Fibroblast of lung (primary cell): Measurements from ENCODE around the gene NFASC.

ENCODE experiments used
- CTCF ChIP-seq, 2 donors: IDR thresholded peaks in 1 of 2; conservative IDR thresholded peaks in 1 of 2; 1 replicate in 1 of 2; 2 replicates in 1 of 2; pipeline ENCODE4 v1.5.1; 2011 to 2012; ENCODE audit warnings: low read length in 2 of 2, control low read depth in 1 of 2, inconsistent platforms in 1 of 2, low read depth in 1 of 2, mild to moderate bottlenecking in 1 of 2
- EZH2 ChIP-seq: IDR thresholded peaks from 2 replicates; pipeline ENCODE4 v1.5.1; 2012; ENCODE audit warnings: low read length, control low read depth, mild to moderate bottlenecking; ENCODE audit errors: missing control alignments

GRCh38 chr1:204896023-204896422 is 25.4 kb downstream of the NFASC start:
- no peak for TF ChIP-seq CTCF (conservative IDR thresholded peaks at IDR 0.05 in 1 of 2, IDR thresholded peaks at IDR 0.05 in 1 of 2; ENCODE audit: low read depth in 1 of 2, low read length in 2 of 2)
- no peak for TF ChIP-seq EZH2
